HEK293 (cell line): ENCODE data around the gene LRP2BP.

Experiments
- IKZF3 ChIP-seq: fragments of 450-650 bp; IDR thresholded peaks from 2 replicates; pipeline ENCODE4 v1.5.0; 2018; ENCODE audit warnings: missing biosample characterization, mild to moderate bottlenecking, missing genetic modification characterization, moderate library complexity
- SCRT2 ChIP-seq: fragments of 450-650 bp; formaldehyde crosslinking; IDR thresholded peaks from 2 replicates; pipeline ENCODE4 v1.5.1; 2016; ENCODE audit warnings: missing biosample characterization, missing genetic modification characterization
- YY1 ChIP-seq: fragments of 450-650 bp; formaldehyde crosslinking; IDR thresholded peaks from 2 replicates; pipeline ENCODE4 v1.5.1; 2018; ENCODE audit warnings: missing biosample characterization, missing genetic modification characterization
- ZNF2 ChIP-seq: fragments of 450-650 bp; formaldehyde crosslinking; IDR thresholded peaks from 2 replicates; pipeline ENCODE4 v1.5.1; 2016; ENCODE audit warnings: missing biosample characterization, missing genetic modification characterization
- ZNF302 ChIP-seq: fragments of 450-650 bp; formaldehyde crosslinking; IDR thresholded peaks from 2 replicates; pipeline ENCODE4 v1.5.1; 2016; ENCODE audit warnings: missing biosample characterization, missing genetic modification characterization, low read depth
- TF ChIP-seq, protein P1 (sequence below): fragments of 450-650 bp; formaldehyde crosslinking; IDR thresholded peaks from 2 replicates; pipeline ENCODE4 v1.5.1; 2016; ENCODE audit warnings: missing biosample characterization, missing genetic modification characterization
- TF ChIP-seq, protein P2 (sequence below): fragments of 450-650 bp; IDR thresholded peaks from 2 replicates; pipeline ENCODE4 v1.5.1; 2018; ENCODE audit warnings: missing biosample characterization, mild to moderate bottlenecking, missing genetic modification characterization
- TF ChIP-seq, protein P3 (sequence below): fragments of 450-650 bp; formaldehyde crosslinking; IDR thresholded peaks from 2 replicates; pipeline ENCODE4 v1.5.1; 2016; ENCODE audit warnings: missing biosample characterization, missing genetic modification characterization

DNA sequence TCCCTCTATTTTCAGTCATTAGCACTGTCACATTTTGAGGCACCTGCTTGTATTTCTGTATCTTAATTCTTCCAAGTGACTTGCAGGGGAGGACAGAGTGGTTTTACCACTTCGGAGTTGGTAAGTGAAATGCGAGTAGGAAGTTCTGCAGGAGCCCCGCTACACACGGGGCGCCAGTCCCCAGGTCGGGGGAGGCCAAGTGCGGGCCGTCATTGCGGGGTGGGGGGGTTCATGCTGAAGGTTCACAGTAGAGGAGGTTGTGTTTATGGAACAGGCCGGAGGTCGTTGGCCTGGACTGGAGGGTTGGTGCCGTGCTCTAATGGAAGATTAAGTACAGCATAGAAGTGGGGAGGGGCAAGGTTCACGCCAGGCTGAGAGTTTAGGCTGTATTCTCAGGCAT is 44.0 kb downstream of the LRP2BP start:
- TF ChIP-seq YY1 (tag by site-specific recombination) (no peak), IKZF3 (tag by site-specific recombination) (no peak), ZNF302 (tag by site-specific recombination) (no peak), ZNF2 (tag by site-specific recombination) (no peak), SCRT2 (tag by site-specific recombination) (no peak)
- TF ChIP-seq, protein P1, sequence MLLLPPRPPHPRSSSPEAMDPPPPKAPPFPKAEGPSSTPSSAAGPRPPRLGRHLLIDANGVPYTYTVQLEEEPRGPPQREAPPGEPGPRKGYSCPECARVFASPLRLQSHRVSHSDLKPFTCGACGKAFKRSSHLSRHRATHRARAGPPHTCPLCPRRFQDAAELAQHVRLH (tag by site-specific recombination), result no peak
- TF ChIP-seq, protein P2, sequence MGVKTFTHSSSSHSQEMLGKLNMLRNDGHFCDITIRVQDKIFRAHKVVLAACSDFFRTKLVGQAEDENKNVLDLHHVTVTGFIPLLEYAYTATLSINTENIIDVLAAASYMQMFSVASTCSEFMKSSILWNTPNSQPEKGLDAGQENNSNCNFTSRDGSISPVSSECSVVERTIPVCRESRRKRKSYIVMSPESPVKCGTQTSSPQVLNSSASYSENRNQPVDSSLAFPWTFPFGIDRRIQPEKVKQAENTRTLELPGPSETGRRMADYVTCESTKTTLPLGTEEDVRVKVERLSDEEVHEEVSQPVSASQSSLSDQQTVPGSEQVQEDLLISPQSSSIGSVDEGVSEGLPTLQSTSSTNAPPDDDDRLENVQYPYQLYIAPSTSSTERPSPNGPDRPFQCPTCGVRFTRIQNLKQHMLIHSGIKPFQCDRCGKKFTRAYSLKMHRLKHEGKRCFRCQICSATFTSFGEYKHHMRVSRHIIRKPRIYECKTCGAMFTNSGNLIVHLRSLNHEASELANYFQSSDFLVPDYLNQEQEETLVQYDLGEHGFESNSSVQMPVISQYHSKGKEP (tag by site-specific recombination), result no peak
- TF ChIP-seq, protein P3, sequence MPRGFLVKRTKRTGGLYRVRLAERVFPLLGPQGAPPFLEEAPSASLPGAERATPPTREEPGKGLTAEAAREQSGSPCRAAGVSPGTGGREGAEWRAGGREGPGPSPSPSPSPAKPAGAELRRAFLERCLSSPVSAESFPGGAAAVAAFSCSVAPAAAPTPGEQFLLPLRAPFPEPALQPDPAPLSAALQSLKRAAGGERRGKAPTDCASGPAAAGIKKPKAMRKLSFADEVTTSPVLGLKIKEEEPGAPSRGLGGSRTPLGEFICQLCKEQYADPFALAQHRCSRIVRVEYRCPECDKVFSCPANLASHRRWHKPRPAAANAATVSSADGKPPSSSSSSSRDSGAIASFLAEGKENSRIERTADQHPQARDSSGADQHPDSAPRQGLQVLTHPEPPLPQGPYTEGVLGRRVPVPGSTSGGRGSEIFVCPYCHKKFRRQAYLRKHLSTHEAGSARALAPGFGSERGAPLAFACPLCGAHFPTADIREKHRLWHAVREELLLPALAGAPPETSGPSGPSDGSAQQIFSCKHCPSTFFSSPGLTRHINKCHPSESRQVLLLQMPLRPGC (tag by site-specific recombination), result no peak
